BJ (cell line): ENCODE measurements around the gene ARID2. TPM values are rescaled to one million over a fixed set of nuclear protein-coding genes. Genes with fewer than 3 reads are reported as not detected.

Experiments
- CTCF ChIA-PET: fragments of 350-600 bp; formaldehyde crosslinking; extraction: SDS; loops from one replicate; lab custom pipeline; 2021; ENCODE audit warnings: antibody characterized with exemption, inconsistent platforms; lab: Yijun Ruan, JAX
- POLR2A ChIA-PET: fragments of 300-600 bp; sonication (Branson Sonifier 250); formaldehyde crosslinking; extraction: SDS; loops from one replicate; lab custom pipeline; 2021; ENCODE audit warnings: antibody characterized with exemption; lab: Charles Lee
- DNase-seq: peaks from one replicate; pipeline ENCODE4 v3.0.0-alpha.2; 2011; ENCODE audit warnings: low read depth
- H3K27me3 ChIP-seq: 2 replicates; pipeline ENCODE4 v1.6.0; 2011; ENCODE audit warnings: low read length; ENCODE audit not compliant: control insufficient read depth, insufficient read depth
- H3K36me3 ChIP-seq: 2 replicates; pipeline ENCODE4 v1.5.1; 2011; ENCODE audit warnings: low read length; ENCODE audit not compliant: control insufficient read depth, insufficient read depth
- H3K4me3 ChIP-seq: 2 replicates; pipeline ENCODE4 v1.5.1; 2011; ENCODE audit warnings: low read depth, mild to moderate bottlenecking, control low read depth, low read length
- polyA minus RNA-seq: library from RNA; depleted of rRNA, polyadenylated mRNA; stranded (reverse); fragments of >200 nt; gene quantifications from 2 replicates; pipeline ENCODE4 v1.2.3, GENCODE V29; 2011; rRNA and poly(A)+ RNA removed
- polyA plus RNA-seq: library from polyadenylated mRNA; depleted of rRNA; stranded (reverse); fragments of >200 nt; gene quantifications from 2 replicates; pipeline ENCODE4 v1.2.3, GENCODE V29; 2011; rRNA removed
- TF ChIP-seq, protein P1 (sequence below): IDR thresholded peaks from 2 replicates; pipeline ENCODE4 v1.5.1; 2011; ENCODE audit warnings: low read depth, mild to moderate bottlenecking, control low read depth, inconsistent platforms, low read length, moderate library complexity; ENCODE audit not compliant: insufficient read depth

ARID2 gene, protein sequence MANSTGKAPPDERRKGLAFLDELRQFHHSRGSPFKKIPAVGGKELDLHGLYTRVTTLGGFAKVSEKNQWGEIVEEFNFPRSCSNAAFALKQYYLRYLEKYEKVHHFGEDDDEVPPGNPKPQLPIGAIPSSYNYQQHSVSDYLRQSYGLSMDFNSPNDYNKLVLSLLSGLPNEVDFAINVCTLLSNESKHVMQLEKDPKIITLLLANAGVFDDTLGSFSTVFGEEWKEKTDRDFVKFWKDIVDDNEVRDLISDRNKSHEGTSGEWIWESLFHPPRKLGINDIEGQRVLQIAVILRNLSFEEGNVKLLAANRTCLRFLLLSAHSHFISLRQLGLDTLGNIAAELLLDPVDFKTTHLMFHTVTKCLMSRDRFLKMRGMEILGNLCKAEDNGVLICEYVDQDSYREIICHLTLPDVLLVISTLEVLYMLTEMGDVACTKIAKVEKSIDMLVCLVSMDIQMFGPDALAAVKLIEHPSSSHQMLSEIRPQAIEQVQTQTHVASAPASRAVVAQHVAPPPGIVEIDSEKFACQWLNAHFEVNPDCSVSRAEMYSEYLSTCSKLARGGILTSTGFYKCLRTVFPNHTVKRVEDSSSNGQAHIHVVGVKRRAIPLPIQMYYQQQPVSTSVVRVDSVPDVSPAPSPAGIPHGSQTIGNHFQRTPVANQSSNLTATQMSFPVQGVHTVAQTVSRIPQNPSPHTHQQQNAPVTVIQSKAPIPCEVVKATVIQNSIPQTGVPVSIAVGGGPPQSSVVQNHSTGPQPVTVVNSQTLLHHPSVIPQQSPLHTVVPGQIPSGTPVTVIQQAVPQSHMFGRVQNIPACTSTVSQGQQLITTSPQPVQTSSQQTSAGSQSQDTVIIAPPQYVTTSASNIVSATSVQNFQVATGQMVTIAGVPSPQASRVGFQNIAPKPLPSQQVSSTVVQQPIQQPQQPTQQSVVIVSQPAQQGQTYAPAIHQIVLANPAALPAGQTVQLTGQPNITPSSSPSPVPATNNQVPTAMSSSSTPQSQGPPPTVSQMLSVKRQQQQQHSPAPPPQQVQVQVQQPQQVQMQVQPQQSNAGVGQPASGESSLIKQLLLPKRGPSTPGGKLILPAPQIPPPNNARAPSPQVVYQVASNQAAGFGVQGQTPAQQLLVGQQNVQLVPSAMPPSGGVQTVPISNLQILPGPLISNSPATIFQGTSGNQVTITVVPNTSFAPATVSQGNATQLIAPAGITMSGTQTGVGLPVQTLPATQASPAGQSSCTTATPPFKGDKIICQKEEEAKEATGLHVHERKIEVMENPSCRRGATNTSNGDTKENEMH (N-terminal part only)
- polyA plus RNA-seq = 11.1 and 15.7 TPM in 2 replicates
- polyA minus RNA-seq = 27.3 and 37.1 TPM in 2 replicates

DNA sequence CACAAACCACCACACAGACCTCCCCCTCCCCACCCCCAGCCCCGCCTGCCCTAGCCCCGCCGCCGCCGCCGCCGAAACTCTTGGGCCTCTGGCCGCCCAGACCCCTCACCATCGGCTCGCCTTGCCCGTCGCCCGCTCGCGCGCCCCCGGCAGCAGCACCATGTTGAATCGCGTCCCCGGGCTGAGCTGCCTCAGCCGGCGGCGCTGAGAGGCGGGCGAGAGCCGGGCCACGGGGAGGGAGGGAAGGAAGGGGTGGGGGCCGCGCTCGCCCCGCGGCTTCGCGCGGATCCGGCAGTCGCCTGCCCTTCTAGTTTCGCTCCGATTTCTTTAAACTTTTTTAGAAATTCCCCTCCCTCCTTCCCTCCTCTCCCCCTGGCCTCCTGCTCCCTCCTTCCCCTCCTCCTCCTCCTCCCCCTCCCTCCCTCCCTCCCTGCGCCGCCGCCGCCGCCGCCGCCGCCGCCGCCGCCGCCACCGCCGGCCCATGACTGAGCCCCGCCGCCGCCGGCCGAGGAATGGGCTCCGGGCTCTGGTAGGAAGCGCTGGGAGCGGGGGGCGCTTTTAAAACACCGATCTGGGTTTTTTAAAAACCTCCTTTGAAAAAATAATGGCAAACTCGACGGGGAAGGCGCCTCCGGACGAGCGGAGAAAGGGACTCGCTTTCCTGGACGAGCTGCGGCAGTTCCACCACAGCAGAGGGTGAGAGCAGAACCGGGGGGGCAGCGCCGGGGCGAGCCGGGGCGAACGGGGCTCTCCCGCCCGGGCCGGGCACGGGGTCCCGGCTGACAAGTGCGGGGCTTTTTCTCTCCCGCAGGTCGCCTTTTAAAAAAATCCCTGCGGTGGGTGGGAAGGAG, at the start of gene ARID2:
Gene ARID2, plus strand, starts transcription at position 474 of the 851 bp plus-strand sequence. Its CDS starts 131 bp downstream, at position 605.
- TF ChIP-seq, protein P1, sequence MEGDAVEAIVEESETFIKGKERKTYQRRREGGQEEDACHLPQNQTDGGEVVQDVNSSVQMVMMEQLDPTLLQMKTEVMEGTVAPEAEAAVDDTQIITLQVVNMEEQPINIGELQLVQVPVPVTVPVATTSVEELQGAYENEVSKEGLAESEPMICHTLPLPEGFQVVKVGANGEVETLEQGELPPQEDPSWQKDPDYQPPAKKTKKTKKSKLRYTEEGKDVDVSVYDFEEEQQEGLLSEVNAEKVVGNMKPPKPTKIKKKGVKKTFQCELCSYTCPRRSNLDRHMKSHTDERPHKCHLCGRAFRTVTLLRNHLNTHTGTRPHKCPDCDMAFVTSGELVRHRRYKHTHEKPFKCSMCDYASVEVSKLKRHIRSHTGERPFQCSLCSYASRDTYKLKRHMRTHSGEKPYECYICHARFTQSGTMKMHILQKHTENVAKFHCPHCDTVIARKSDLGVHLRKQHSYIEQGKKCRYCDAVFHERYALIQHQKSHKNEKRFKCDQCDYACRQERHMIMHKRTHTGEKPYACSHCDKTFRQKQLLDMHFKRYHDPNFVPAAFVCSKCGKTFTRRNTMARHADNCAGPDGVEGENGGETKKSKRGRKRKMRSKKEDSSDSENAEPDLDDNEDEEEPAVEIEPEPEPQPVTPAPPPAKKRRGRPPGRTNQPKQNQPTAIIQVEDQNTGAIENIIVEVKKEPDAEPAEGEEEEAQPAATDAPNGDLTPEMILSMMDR = no peak
- Histone ChIP-seq H3K4me3 (peak within 1 kb of the TSS; percentile 88), H3K27me3 (no peaks in the 10 kb centered on the region), H3K36me3 (no peaks in the 10 kb centered on the region)
- CTCF ChIA-PET = interaction anchor here (0.6 to 7.7 kb wide), 9 partner anchors 8 to 514 kb away, joined by 3 to 73 read pairs (median 3); partner anchors contain the start of gene ANO6
- POLR2A ChIA-PET = no interaction called here
- no peak for DNase-seq

DNA sequence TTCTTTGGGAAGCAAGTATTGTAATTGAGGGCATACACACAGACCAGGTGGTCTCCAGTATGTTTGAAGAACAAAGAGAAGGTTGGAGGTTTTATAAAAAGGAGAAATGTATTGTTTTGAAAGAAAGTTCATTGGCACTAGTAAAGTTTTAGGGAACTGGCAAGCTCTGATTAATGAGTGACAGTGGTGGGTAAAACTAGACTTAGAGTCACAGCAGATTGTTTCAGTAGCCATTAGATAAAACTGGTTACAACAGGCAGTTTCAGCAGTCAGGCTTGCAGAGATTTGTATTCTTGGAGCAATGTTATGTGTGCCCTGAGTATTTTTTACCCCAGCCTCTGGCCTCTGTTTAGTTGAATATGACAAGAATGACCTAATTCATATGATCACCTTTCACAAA, 49.1 kb upstream of the ARID2 start:
- H3K4me3 ChIP-seq = no peak overlapping the region
- TF ChIP-seq, protein P1 = no peak
- H3K36me3 ChIP-seq = no peaks in the 10 kb centered on the region
- POLR2A ChIA-PET = no interaction called here
- DNase-seq = no peak
- CTCF ChIA-PET = interaction anchor here (0.9 to 1.1 kb wide), 2 partner anchors 45 to 46 kb away, joined by 3 read pairs; no protein-coding TSS in a partner anchor
- H3K27me3 ChIP-seq = peaks cover 4% of the 10 kb centered on the region

DNA sequence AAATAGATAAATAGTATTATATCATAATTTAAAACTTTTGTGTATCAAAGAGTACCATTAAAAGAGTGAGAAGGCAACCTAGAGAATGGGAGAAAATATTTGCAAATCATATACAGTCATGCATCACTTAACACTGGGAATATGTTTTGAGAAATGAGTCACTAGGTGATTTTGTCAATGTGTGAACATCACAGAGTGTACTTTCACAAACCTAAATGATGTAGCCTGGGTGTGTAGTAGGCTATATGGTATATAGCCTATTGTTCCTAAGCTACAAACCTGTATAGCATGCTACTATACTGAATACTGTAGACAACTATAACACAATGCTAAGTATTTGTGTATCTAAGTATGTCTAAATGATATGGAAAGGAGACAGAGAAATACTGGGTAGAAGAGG, 48.0 kb upstream of the ARID2 start:
- ChIA-PET CTCF (no interaction called here), POLR2A (no interaction called here)
- Histone ChIP-seq H3K36me3 (no peaks in the 10 kb centered on the region), H3K27me3 (peaks cover 4% of the 10 kb centered on the region), H3K4me3 (no peak overlapping the region)
- TF ChIP-seq, protein P1 = no peak
- DNase-seq = no peak

DNA sequence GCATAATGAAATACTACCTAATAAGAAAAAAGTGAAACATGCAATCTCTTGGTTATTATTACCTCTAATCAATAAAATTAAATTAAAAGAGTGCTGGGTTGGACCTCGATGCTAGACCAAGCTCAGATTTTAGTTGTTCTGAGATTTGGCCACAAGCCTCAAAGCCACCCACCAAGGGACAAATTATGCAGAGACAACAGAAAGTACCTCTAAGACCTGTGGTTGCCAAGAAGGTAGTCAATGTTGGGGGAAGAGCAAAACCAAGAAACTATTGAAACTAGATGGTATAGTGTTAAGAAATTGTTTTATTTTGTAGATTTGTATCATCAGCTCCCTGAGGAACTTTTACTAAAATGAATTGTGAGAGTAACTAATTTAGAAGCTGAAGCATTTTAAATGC, 43.8 kb upstream of the ARID2 start:
- H3K36me3 ChIP-seq = no peaks in the 10 kb centered on the region
- TF ChIP-seq, protein P1 = no peak
- CTCF ChIA-PET = interaction anchor here (1.4 kb wide), 1 partner anchor 25 kb away, joined by 3 read pairs; no protein-coding TSS in a partner anchor
- peaks cover 4% of the 10 kb centered on the region for H3K27me3 ChIP-seq
- H3K4me3 ChIP-seq = no peak overlapping the region
- POLR2A ChIA-PET = no interaction called here
- DNase-seq = no peak
